ENCODE data around the gene MAD2L2.

GRCh38 chr1:11641776-11642305, 39.1 kb downstream of the MAD2L2 start:
- TF ChIP-seq CTCF (IDR thresholded peaks at IDR 0.05; ENCODE audit: insufficient read depth, low read length, poor library complexity, severe bottlenecking) (no peak), EZH2phosphoT487 (conservative IDR thresholded peaks at IDR 0.05; ENCODE audit: low read length) (no peak)
